A549 (cell line): Measurements from ENCODE around the gene ECE1.

Experiments used
- BHLHE40 ChIP-seq: IDR thresholded peaks from 2 replicates; pipeline ENCODE4 v1.6.1; 2012; ENCODE audit warnings: low read depth, low read length, inconsistent platforms
- CEBPB ChIP-seq, 2 experiments: fragments of >200 bp in 1 of 2; sonication (Bioruptor Twin) in 1 of 2; formaldehyde crosslinking in 1 of 2; IDR thresholded peaks; 2 replicates each; pipeline ENCODE4 v1.6.1; 2012 to 2016
- CHD2 ChIP-seq: fragments of 150-350 bp; IDR thresholded peaks from 2 replicates; pipeline ENCODE4 v1.6.1; 2014; ENCODE audit warnings: low read length; ENCODE audit not compliant: partially characterized antibody
- CTCF ChIP-seq: fragments of >200 bp; sonication (Bioruptor Twin); formaldehyde crosslinking; IDR thresholded peaks from 3 replicates; pipeline ENCODE4 v1.5.1; 2016
- E2F6 ChIP-seq: IDR thresholded peaks from 2 replicates; pipeline ENCODE4 v1.6.1; 2012; ENCODE audit warnings: low read depth, borderline replicate concordance
- HDAC2 ChIP-seq: fragments of 200-600 bp; sonication (generic); IDR thresholded peaks from 2 replicates; pipeline ENCODE4 v1.6.1; 2016
- KDM1A ChIP-seq: fragments of 200-600 bp; sonication (generic); IDR thresholded peaks from 2 replicates; pipeline ENCODE4 v1.6.1; 2016; ENCODE audit warnings: low read depth, mild to moderate bottlenecking
- NFE2L2 ChIP-seq: fragments of 150-350 bp; conservative IDR thresholded peaks from 2 replicates; pipeline ENCODE4 v1.6.1; 2014; ENCODE audit warnings: low read length
- POLR2A ChIP-seq: IDR thresholded peaks from 2 replicates; pipeline ENCODE4 v1.6.1; 2012; ENCODE audit warnings: mild to moderate bottlenecking, low read length
- RARB ChIP-seq: fragments of 250-450 bp; sonication (Bioruptor Pico); IDR thresholded peaks from 2 replicates; pipeline ENCODE4 v1.8.0; 2021; ENCODE audit warnings: mild to moderate bottlenecking, moderate library complexity
- RNF2 ChIP-seq: fragments of 200-600 bp; sonication (generic); IDR thresholded peaks from 2 replicates; pipeline ENCODE4 v1.6.1; 2016; ENCODE audit warnings: low read depth, mild to moderate bottlenecking, antibody characterized with exemption, moderate library complexity, borderline replicate concordance

GRCh38 chr1:21338573-21339355 is 48.5 kb upstream of the ECE1 start:
- TF ChIP-seq CTCF = no peak
- TF ChIP-seq KDM1A = peak; percentile 95
- TF ChIP-seq NFE2L2 = no peak
- peak; percentile 90; the same call in 1 of the 2 replicates for TF ChIP-seq HDAC2
- TF ChIP-seq RNF2 = no peak
- TF ChIP-seq CEBPB (IDR thresholded peaks at IDR 0.05) = no peak
- TF ChIP-seq POLR2A = no peak
- TF ChIP-seq BHLHE40 = no peak
- no peak for TF ChIP-seq CHD2
- no peak for TF ChIP-seq RARB (CRISPR knock-in tag)
- TF ChIP-seq E2F6 = no peak
